K562 treated with DMSO at 1 percent for 48 hours (cell line): ENCODE measurements around the gene LCT. TPM values are rescaled to one million over a fixed set of nuclear protein-coding genes. Genes with fewer than 3 reads are reported as not detected.

Experiments used
- total RNA-seq: library from RNA; unstranded; fragments of 300-600 nt; gene quantifications from 2 replicates; pipeline ENCODE4 v1.2.3, GENCODE V29; 2022; ENCODE audit warnings: low replicate concordance; ENCODE audit errors: extremely low read depth

LCT gene
- not detected in 2 replicates for total RNA-seq

DNA sequence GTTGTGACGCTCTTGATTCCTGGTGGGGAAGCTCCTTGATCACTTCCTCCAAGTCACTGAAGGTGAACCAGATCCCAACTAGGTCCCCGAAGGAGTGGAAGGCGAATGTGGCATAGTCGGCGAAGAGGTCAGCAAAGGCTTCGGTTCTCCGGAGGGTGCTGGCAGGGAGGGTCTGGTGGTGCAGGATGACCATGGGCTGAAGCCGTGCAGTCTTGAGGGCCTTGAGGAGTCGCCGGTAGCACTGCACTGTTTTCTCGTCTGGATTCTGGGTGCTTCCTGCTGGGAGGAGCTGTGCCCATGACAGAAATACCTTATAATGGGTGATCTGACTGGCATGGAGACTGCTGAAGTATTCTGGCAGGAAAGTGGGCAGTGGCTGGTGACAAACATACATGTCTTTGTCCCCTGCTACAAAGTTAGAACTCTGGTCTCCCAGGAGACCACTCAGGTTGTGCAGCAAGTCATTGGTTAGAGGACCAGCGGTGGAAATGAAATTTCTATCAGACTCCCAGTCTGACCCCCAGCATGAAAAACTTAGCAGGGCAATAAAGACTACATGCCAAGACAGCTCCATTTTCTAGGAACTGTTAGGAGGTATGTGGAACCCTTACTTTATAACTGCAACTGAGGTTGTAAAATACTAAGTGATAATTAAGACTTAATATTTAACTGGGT lies at the start of gene LCT:
TSS of gene LCT (minus strand) at position 589 of the 675 bp plus-strand sequence. CDS start at position 574, 15 bp downstream.

DNA sequence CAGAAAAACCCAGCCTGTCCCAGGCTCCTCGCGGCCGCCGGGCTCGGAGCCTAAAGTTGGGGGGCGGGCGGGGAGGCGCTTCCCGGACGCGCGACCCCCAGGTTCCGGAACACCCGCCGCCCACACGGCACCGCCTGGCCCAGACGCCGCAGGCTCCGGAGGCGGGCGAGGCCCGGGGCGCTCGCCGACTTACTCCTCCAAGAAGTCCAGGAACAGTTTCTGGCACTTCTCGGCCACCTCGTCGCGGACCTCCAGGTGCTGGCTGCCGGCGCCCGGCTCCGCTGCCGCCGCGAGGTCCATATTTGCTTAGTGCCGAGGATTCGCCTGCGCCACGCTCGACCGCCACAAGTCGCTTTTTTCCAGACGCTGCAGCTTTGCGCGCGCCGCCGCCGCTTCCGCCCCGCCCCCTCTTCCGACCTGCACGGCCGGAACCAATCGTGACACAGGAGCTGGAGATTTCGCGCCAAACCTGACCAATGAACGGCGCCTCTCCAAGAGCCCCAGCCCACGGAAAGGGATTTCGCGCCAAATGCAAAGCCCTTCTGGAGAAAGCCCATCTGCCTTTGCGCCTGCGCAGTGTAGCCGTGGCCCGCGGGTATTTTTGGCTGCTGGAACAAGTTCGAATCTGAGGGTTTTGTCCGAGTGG lies 39.2 kb upstream of the LCT start, which contains the start of gene MCM6:
TSS of gene MCM6 (minus strand) at position 378 of the 646 bp plus-strand sequence. CDS start at position 300, 78 bp downstream.

DNA sequence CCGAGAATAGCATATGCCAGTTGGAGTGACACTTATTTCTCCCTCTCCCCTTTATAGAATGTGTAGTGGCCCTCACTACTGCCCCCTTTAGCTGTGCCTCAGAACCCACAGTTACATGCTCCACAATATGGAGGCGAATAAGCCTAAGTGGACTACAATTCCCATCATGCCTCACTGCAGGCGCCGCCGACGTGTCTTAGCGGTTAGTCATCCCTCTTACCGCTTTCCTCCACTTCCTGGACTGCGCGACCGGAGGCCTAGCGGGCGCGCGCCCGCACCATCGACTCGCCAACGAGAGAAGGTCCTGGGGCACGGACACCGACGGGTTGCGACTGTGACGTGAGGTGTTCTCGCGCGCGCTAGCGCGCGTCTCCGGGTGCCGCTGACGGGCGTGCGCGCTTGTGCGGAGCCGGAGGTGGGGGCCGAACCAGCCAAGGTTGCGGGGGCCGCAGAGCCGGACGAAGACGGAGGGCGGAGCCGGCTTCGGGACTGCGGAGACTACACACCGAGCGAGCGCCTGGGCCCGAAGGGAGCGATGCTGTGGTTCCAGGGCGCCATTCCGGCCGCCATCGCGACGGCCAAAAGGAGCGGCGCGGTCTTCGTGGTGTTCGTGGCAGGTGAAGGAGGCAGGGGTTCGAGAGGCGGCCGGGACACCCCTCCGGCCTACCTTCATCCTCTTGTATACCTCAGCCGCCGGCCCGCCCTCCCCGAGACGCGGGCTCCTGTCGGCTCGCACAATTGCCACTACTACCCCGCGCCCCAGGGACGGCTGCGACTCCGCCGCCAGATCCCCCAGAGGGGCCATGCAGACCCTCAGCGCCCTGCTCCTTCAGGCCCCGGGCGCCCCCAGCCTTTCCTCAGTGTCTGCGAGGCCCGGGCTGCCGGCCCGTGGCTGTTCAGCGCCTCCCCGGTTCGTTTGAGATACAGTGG lies 95.3 kb downstream of the LCT start, which contains the start of gene UBXN4:
TSS of gene UBXN4 (plus strand) at position 461 of the 930 bp plus-strand sequence. CDS start at position 536, 75 bp downstream.

Other genes starting within 250 kb of the LCT start
- not detected in 2 replicates for gene UBXN4, start 95.3 kb downstream of the LCT start, total RNA-seq
- gene MCM6, start 39.3 kb upstream of the LCT start, total RNA-seq, result not detected in 2 replicates
- gene DARS1, start 148.4 kb upstream of the LCT start, total RNA-seq, result not detected in 2 replicates